Right hindlimb (tissue), 1 donor: Measurements from ENCODE around the gene TEX35.
"Not testable (repeated sequence)": the region's sequence is repeated elsewhere in the genome, so short reads cannot be mapped to it uniquely, and the experiment has no call there.

Source experiments
- DNase-seq: peaks from one replicate; pipeline ENCODE4 v3.0.0-alpha.2; 2018

TEX35 gene

DNA sequence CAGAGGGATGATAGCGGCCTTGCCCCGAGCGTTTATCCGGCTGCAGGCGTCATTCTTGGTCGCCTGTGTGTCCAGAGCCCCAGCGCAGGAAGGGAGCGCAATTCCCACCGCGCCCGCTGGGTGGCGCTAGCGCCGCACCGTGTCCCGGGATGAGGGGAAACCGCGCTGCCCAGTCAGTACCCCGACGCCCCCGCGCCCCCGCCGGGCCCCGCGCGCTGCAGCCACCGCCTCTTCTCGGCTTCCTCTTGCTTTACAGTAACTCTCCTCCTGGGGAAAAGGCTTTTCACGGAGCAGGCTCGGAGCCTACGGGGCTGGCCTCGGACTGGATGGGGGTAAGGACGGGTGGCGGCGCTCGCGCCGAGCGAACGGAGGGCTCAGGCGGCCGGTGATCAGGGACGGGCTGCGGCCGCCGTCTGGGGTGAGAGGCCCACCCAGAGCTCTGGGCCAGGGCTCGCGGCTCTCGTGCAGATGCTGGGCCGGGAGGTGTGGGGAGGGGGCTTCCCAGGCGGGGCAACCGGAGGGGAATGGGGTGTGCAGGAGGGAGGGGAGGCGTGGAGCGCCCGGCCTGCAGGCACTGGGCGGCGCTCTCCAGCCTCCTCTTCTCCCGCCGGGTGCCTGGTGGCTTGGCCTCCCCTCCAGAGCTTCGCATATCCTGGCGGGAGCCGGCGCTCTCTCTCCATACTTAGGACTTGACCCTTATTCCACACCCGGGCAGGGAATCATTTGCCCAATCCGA is 29.8 kb downstream of the TEX35 start:
- peak; percentile 97 for DNase-seq

DNA sequence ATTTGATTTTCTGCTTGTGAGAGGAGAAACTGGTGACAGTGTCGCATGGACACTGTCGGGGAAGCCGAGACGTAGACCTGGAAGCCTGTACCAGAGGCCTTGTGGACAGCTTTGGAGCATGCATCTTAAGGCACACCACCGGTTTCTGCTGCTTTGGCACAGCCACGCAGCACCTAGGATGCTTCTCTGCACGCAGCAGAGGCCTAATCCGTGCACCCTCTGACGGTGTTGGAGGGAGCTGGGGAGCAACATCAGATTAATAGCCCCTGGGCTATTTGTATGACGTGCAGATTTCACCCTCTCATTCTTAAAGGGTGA is 30.3 kb downstream of the TEX35 start:
- no peak for DNase-seq

DNA sequence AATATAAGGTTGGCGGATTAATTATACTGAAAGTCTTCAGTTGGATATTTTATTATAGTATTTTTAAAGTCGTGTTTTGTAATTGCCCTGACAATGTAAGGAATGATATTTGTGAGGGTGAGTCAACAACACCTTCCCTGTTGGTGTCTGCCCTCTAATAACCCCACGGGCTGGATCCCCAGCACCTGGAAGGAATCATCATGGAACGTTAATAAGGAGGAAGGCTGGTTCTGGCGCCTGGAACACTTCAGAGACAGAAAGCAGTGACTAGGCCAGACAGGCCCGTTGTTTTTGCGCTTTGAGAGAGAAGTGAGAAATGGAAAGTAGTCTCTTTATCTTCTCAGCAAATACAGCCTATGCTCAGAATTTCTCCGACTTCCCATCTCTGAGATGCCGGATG is 31.6 kb downstream of the TEX35 start:
- no peak for DNase-seq

GRCh38 chr1:178548108-178548507 is 35.2 kb downstream of the TEX35 start:
- no peak for DNase-seq

- no peak for DNase-seq
Observed at GRCh38 chr1:178551307-178551706, 38.4 kb downstream of the TEX35 start.

GRCh38 chr1:178551940-178552339 is 39.0 kb downstream of the TEX35 start:
- DNase-seq = no peak

DNA sequence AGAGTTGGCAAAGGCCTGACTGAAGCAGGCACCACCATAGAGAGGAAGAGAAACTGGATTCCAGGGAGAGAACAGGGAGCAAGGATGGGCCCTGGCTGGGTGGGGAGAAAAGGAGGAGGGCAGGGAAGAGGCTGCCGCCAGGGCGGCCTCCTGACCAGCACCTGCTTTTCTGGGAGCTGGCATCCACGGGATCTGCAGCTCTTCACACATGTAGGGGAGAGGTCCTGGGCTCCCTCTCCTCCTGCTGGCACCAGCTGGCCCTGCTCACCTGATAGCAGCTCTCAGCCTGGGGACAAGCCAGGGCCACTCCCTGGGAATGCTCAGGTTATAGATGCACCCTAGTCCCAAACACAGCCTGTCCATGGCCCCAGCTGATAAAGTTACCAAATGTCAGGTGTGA is 39.9 kb downstream of the TEX35 start:
- DNase-seq = no peak

DNA sequence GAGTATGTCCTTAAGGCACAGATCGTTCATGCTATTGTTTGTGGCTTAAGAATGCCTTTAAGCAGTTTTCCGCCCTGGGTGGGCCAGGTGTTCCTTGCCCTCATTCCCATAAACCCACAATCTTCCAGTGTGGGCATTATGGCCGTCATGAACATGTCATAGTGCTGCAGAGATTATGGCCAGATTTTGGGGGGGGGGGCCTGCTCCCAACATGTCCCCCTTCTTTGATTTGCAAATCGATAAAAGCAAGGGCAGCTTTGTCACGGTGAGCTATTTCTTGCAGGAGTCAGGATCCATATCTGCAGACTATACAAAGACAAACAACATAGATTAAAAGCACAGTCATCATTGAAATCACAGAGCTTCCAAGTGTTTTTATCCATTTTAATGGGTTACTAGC is 41.4 kb downstream of the TEX35 start:
- not testable (repeated sequence) for DNase-seq

DNA sequence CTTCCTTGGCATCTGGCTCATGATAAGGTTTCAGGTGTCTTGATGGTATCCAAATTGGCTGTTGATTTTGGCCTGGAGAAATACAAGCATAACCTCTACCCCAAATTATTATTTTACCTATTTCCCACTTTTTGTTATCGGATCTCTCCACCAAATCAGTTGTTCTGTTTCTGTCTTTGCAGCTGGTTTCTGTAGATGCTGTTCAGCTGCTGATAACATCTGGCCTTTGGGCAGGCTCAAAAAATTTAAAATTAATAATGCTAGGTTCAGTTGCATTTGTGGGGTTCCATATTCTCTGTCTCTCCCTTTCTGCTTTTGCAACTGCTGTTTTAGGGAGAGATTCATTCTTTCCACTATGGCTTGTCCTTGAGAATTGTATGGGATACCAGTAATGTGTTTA is 42.7 kb downstream of the TEX35 start:
- not testable (repeated sequence) for DNase-seq

GRCh38 chr1:178558816-178559215 is 45.9 kb downstream of the TEX35 start:
- DNase-seq = not testable (repeated sequence)

GRCh38 chr1:178560871-178561376 is 48.0 kb downstream of the TEX35 start:
- DNase-seq = no peak

DNA sequence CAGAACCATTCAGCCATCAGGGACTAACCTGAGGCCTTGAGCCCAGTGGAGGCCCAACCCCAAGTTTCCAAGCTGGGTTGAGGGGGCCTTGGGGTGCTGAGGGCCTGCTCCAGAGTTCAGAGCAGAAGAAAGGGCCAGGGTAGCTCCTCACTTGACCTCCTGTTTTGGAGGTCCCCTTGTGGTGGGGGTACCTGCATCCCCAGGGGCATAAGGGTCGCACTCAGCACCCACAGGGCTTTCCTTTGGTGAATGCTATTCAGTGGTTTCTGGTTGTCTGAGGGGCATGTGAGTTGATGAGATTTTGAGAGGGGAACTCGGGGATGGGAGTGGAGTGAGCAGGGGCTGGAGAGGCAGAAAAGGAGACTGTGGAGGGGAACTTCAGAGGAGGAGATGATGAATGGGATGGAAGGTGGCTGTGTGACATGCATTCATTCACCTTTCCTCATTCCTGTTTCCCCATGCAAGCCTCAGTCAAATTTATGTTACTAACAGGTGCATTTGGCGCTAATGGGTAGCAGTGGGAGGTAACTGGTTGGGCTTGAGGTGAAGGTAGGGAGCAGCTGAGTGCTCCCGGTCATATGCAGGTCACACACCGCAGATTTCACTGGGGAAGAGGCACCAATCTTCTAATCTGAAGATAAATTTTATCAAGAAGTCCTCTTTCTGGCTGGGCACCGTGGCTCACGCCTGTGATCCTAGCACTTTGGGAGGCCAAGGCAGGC is 50.4 kb downstream of the TEX35 start:
- no peak for DNase-seq

- no peak for DNase-seq
Observed at GRCh38 chr1:178564086-178564782, 51.3 kb downstream of the TEX35 start.

DNA sequence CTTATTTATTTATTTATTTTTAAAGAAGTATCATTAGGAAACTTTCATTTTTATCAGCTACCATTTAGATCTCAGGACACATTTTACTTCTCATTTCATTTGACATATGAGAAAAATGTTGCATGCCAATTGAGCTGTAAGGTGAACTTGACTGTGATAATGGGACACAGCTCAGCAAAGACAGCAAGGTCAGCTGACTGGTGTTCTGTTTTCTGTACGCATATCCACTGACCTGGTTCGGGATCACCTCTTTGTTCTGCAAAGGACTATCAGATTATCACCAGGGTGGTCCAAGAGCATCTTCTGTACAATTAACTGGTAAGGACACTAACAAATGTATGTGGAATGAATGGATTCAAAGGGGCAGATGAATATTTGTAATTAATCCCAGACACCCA is 51.9 kb downstream of the TEX35 start:
- DNase-seq = no peak

- no peak for DNase-seq
Observed at GRCh38 chr1:178565586-178565985, 52.7 kb downstream of the TEX35 start.

DNA sequence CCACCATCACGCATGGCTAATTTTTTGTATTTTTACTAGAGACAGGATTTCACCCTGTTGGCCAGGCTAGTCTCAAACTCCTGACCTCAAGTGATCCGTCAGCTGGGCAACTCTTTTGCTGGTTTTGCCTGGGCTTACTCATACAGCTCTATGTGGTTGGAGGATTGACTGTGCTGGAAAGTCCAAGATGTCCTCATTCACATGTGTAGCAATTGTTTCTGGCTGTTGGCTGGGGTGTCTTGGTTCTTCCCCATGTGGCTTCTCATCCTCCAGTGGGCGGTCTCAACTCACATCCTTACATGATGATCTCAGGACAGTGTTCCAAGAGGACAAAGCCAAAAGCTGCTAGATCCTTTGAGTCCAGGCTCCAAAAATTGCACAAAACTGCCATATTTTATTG is 53.3 kb downstream of the TEX35 start:
- no peak for DNase-seq

DNA sequence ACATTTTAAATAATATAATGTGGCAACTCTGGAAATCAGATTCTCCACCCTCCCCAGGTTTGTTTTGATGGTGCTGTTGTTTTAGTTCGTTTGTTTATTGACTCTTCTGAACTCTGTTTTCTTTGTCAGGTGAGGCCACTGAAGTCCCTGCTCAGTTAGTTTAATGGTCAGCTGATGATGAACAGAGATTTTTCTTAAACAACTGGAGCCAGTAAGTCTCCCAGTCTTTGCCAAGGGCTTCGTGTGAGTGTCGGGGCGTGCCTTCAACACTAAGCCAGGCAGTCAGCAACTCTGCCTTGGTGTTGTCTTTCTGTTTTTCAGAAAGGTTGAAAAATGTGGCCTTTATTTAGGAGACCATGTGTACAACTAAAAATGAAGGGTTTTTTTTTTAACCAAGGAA is 58.9 kb downstream of the TEX35 start:
- DNase-seq = no peak
